Smooth muscle cell (in vitro differentiated cells): ENCODE measurements around the gene PRDM16. TPM values are rescaled to one million over a fixed set of nuclear protein-coding genes. Genes with fewer than 3 reads are reported as not detected.

Experiments
- DNase-seq: peaks from one replicate; lab custom pipeline; 2025; ENCODE audit not compliant: unreplicated experiment; lab: John Stamatoyannopoulos, UW
- H2AFZ ChIP-seq: fragments of 200-600 bp; sonication (generic); 2 replicates; pipeline ENCODE4 v1.6.0; 2016; ENCODE audit warnings: antibody characterized with exemption, low read depth, mild to moderate bottlenecking
- H3F3A ChIP-seq: fragments of 200-600 bp; sonication (generic); 2 replicates; pipeline ENCODE4 v1.6.0; 2017; ENCODE audit warnings: antibody characterized with exemption, low read depth
- H3K27ac ChIP-seq: fragments of 200-600 bp; sonication (generic); 2 replicates; pipeline ENCODE4 v1.5.1; 2016; ENCODE audit warnings: low read depth, mild to moderate bottlenecking
- H3K27me3 ChIP-seq: fragments of 200-600 bp; sonication (generic); 2 replicates; pipeline ENCODE4 v1.6.1; 2016; ENCODE audit warnings: low read depth, mild to moderate bottlenecking
- H3K36me3 ChIP-seq: fragments of 200-600 bp; sonication (generic); 2 replicates; pipeline ENCODE4 v1.5.1; 2016; ENCODE audit warnings: low read depth
- H3K4me1 ChIP-seq: fragments of 200-600 bp; sonication (generic); 2 replicates; pipeline ENCODE4 v1.5.1; 2016; ENCODE audit warnings: low read depth
- H3K4me2 ChIP-seq: fragments of 200-600 bp; sonication (generic); 2 replicates; pipeline ENCODE4 v1.6.0; 2016; ENCODE audit warnings: mild to moderate bottlenecking
- H3K4me3 ChIP-seq: fragments of 200-600 bp; sonication (generic); 2 replicates; pipeline ENCODE4 v1.5.1; 2016; ENCODE audit warnings: mild to moderate bottlenecking
- H3K79me2 ChIP-seq: fragments of 200-600 bp; sonication (generic); 2 replicates; pipeline ENCODE4 v1.6.0; 2016; ENCODE audit warnings: low read depth, mild to moderate bottlenecking
- H3K9ac ChIP-seq: fragments of 200-600 bp; sonication (generic); 2 replicates; pipeline ENCODE4 v1.6.0; 2016; ENCODE audit warnings: low read depth
- H3K9me3 ChIP-seq: fragments of 200-600 bp; sonication (generic); replicated peaks from 2 replicates; pipeline ENCODE4 v1.5.1; 2016; ENCODE audit warnings: low read depth
- H4K20me1 ChIP-seq: fragments of 200-600 bp; sonication (generic); 2 replicates; pipeline ENCODE4 v1.6.0; 2016; ENCODE audit warnings: low read depth
- CTCF ChIP-seq: fragments of 200-600 bp; sonication (generic); IDR thresholded peaks from 2 replicates; pipeline ENCODE4 v1.5.1; 2017; ENCODE audit warnings: borderline replicate concordance, mild to moderate bottlenecking, antibody characterized with exemption; ENCODE audit not compliant: insufficient read depth, poor library complexity, severe bottlenecking
- whole genome bisulfite sequencing: methylation state at CpG from one replicate; pipeline ENCODE4 v1.1.7; 2016; ENCODE audit warnings: low lambda C conversion rate; 5-methylcytosine and 5-hydroxymethylcytosine counted together
- polyA plus RNA-seq: library from polyadenylated mRNA; unstranded; fragments of >200 nt; fragmentation: Nextera tagmentation; extraction: Ambion mirVana; gene quantifications from 2 replicates; pipeline ENCODE4 v1.2.1, GENCODE V29; 2016
- total RNA-seq: library from RNA; depleted of rRNA; stranded (reverse); fragments of >200 nt; gene quantifications from 2 replicates; pipeline ENCODE4 v1.2.3, GENCODE V29; 2014

Gene PRDM16
- total and polyA plus RNA-seq, 2 experiments from 2014 or later = 0.72 to 1.3 TPM

- no peak overlapping the region for H3K27ac ChIP-seq
- no peaks in the 10 kb centered on the region for H3K4me1 ChIP-seq
- H3K9me3 ChIP-seq = no peaks in the 10 kb centered on the region
- no peaks in the 10 kb centered on the region for H3K79me2 ChIP-seq
- no peak overlapping the region for H2AFZ ChIP-seq
- no peaks in the 10 kb centered on the region for H4K20me1 ChIP-seq
- no peaks in the 10 kb centered on the region for H3K27me3 ChIP-seq
- 98% methylated on average over 8 of the region's 8 CpGs for WGBS
- H3K9ac ChIP-seq = no peak overlapping the region
- no peaks in the 10 kb centered on the region for H3K36me3 ChIP-seq
- no peak for DNase-seq
- no peaks in the 10 kb centered on the region for H3F3A ChIP-seq
- no peak for TF ChIP-seq CTCF
- no peak overlapping the region for H3K4me2 ChIP-seq
- H3K4me3 ChIP-seq = no peak overlapping the region
Observed at GRCh38 chr1:3281735-3282134, 212.7 kb downstream of the PRDM16 start.

- H3K27me3 ChIP-seq = no peaks in the 10 kb centered on the region
- no peak for DNase-seq
- no peaks in the 10 kb centered on the region for H3K4me1 ChIP-seq
- H2AFZ ChIP-seq = no peak overlapping the region
- no peaks in the 10 kb centered on the region for H3K79me2 ChIP-seq
- H3K9ac ChIP-seq = no peak overlapping the region
- 85% methylated on average over 9 of the region's 9 CpGs for WGBS
- H3K4me3 ChIP-seq = no peak overlapping the region
- no peak overlapping the region for H3K4me2 ChIP-seq
- H4K20me1 ChIP-seq = no peaks in the 10 kb centered on the region
- H3K27ac ChIP-seq = no peak overlapping the region
- no peaks in the 10 kb centered on the region for H3F3A ChIP-seq
- TF ChIP-seq CTCF = no peak
- no peaks in the 10 kb centered on the region for H3K9me3 ChIP-seq
- no peaks in the 10 kb centered on the region for H3K36me3 ChIP-seq
Observed at GRCh38 chr1:3282186-3282585, 213.2 kb downstream of the PRDM16 start.

GRCh38 chr1:3282656-3283430 is 213.8 kb downstream of the PRDM16 start:
- no peak overlapping the region for H3K27ac ChIP-seq
- H4K20me1 ChIP-seq = no peaks in the 10 kb centered on the region
- H3K9ac ChIP-seq = no peak overlapping the region
- no peaks in the 10 kb centered on the region for H3K4me1 ChIP-seq
- no peak for TF ChIP-seq CTCF
- no peak overlapping the region for H2AFZ ChIP-seq
- WGBS = 92% methylated on average over 24 of the region's 24 CpGs
- no peak for DNase-seq
- H3K79me2 ChIP-seq = no peaks in the 10 kb centered on the region
- no peak overlapping the region for H3K4me2 ChIP-seq
- H3K9me3 ChIP-seq = no peaks in the 10 kb centered on the region
- H3K36me3 ChIP-seq = no peaks in the 10 kb centered on the region
- no peaks in the 10 kb centered on the region for H3F3A ChIP-seq
- H3K27me3 ChIP-seq = no peaks in the 10 kb centered on the region
- H3K4me3 ChIP-seq = no peak overlapping the region

GRCh38 chr1:3283849-3284248 is 214.8 kb downstream of the PRDM16 start:
- Histone ChIP-seq H3K9ac (no peak overlapping the region), H3K4me3 (no peak overlapping the region), H2AFZ (no peak overlapping the region), H3K27ac (no peak overlapping the region), H3K4me2 (no peak overlapping the region), H3K4me1 (no peaks in the 10 kb centered on the region), H3K27me3 (no peaks in the 10 kb centered on the region), H3F3A (no peaks in the 10 kb centered on the region), H3K79me2 (no peaks in the 10 kb centered on the region), H4K20me1 (no peaks in the 10 kb centered on the region), H3K9me3 (no peaks in the 10 kb centered on the region), H3K36me3 (no peaks in the 10 kb centered on the region)
- no peak for DNase-seq
- TF ChIP-seq CTCF = peak; percentile 56
- 53% methylated on average over 17 of the region's 22 CpGs for WGBS
